ENCODE data around the gene EEF1AKMT1. TPM values are rescaled to one million over a fixed set of nuclear protein-coding genes. Genes with fewer than 3 reads are reported as not detected.
"Not testable (repeated sequence)": the region's sequence is repeated elsewhere in the genome, so short reads cannot be mapped to it uniquely, and the experiment has no call there.

Gene EEF1AKMT1
- total RNA-seq, 2 donors from 2014 or later, result 3.3 to 7.0 TPM

- TF ChIP-seq CTCF (IDR thresholded peaks at IDR 0.05) (no peak), POLR2A (IDR thresholded peaks at IDR 0.05) (no peak)
- no peaks in the 10 kb centered on the region for H3K27me3 ChIP-seq
- 90 to 97% methylated on average over 2 of the region's 2 CpGs for WGBS, 2 donors
- no peaks in the 10 kb centered on the region for H3K9me3 ChIP-seq
- intact Hi-C loops (cut with DNase I), result no loop called here
- no peaks in the 10 kb centered on the region for H3K36me3 ChIP-seq (replicated peaks in 1 of 2; ENCODE audit: insufficient read depth in 1 of 2, low read depth in 2 of 2)
- H3K4me1 ChIP-seq, result peaks cover 3% of the 10 kb centered on the region
- H3K4me3 ChIP-seq, result no peak overlapping the region
- H3K27ac ChIP-seq, result no peak overlapping the region
- no peak for ATAC-seq
- no peak for DNase-seq
Measured at GRCh38 chr13:20767309-20767943, 6.3 kb downstream of the EEF1AKMT1 start.

GRCh38 chr13:20760872-20761271, 12.9 kb downstream of the EEF1AKMT1 start:
- 83 to 85% methylated on average over 3 of the region's 3 CpGs for WGBS, 2 donors
- H3K27me3 ChIP-seq, result no peaks in the 10 kb centered on the region
- no peaks in the 10 kb centered on the region for H3K4me1 ChIP-seq
- no peak overlapping the region for H3K27ac ChIP-seq
- no peaks in the 10 kb centered on the region for H3K9me3 ChIP-seq
- no peak overlapping the region for H3K4me3 ChIP-seq
- ATAC-seq (no peak), DNase-seq (no peak)
- no peak for TF ChIP-seq POLR2A (IDR thresholded peaks at IDR 0.05)
- intact Hi-C loops (cut with DNase I), result no loop called here
- no peaks in the 10 kb centered on the region for H3K36me3 ChIP-seq (replicated peaks in 1 of 2; ENCODE audit: insufficient read depth in 1 of 2, low read depth in 2 of 2)

GRCh38 chr13:20754009-20754408, 19.8 kb downstream of the EEF1AKMT1 start:
- no peak for TF ChIP-seq POLR2A (IDR thresholded peaks at IDR 0.05)
- no peak for TF ChIP-seq CTCF (IDR thresholded peaks at IDR 0.05)
- Histone ChIP-seq H3K4me1 (no peaks in the 10 kb centered on the region), H3K27ac (no peak overlapping the region), H3K4me3 (no peak overlapping the region), H3K9me3 (peaks cover 0 to 2% (median 0%) of the 10 kb centered on the region in 3 donors), H3K27me3 (no peaks in the 10 kb centered on the region), H3K36me3 (replicated peaks in 1 of 2; ENCODE audit: insufficient read depth in 1 of 2, low read depth in 2 of 2) (no peaks in the 10 kb centered on the region)
- ATAC-seq (no peak), DNase-seq (no peak)
- intact Hi-C loops (cut with DNase I), result no loop called here

- 72 to 85% methylated on average over 1 of the region's 1 CpG for WGBS, 2 donors
Measured at GRCh38 chr13:20749377-20749776, 24.4 kb downstream of the EEF1AKMT1 start.

GRCh38 chr13:20743830-20744404, 29.8 kb downstream of the EEF1AKMT1 start:
- DNase-seq; H3K27me3 ChIP-seq; H3K27ac ChIP-seq; H3K36me3 ChIP-seq (replicated peaks in 1 of 2; ENCODE audit: insufficient read depth in 1 of 2, low read depth in 2 of 2); intact Hi-C loops (cut with DNase I); ATAC-seq; H3K4me3 ChIP-seq; H3K9me3 ChIP-seq; H3K4me1 ChIP-seq: not testable (repeated sequence)
- 97% methylated on average over 4 of the region's 4 CpGs for WGBS, 2 donors

More at GRCh38 chr13:20749377-20749776, 24.4 kb downstream of the EEF1AKMT1 start:
- Histone ChIP-seq H3K27me3 (no peaks in the 10 kb centered on the region), H3K36me3 (replicated peaks in 1 of 2; ENCODE audit: insufficient read depth in 1 of 2, low read depth in 2 of 2) (no peaks in the 10 kb centered on the region), H3K4me3 (no peak overlapping the region), H3K9me3 (peaks cover 0 to 5% (median 0%) of the 10 kb centered on the region in 3 donors), H3K27ac (no peak overlapping the region), H3K4me1 (no peaks in the 10 kb centered on the region)
- intact Hi-C loops (cut with DNase I), result no loop called here
- no peak for DNase-seq
- TF ChIP-seq CTCF (IDR thresholded peaks at IDR 0.05), result no peak
- no peak for TF ChIP-seq POLR2A (IDR thresholded peaks at IDR 0.05)
- ATAC-seq, result no peak

- WGBS, 2 donors, result 97% methylated on average over 15 of the region's 22 CpGs; no CpG with 5 or more reads in 1 of the 2 donors
- Histone ChIP-seq H3K36me3 (replicated peaks in 1 of 2; ENCODE audit: insufficient read depth in 1 of 2, low read depth in 2 of 2) (no peaks in the 10 kb centered on the region), H3K9me3 (no peaks in the 10 kb centered on the region), H3K27me3 (no peaks in the 10 kb centered on the region), H3K4me1 (no peaks in the 10 kb centered on the region), H3K4me3 (no peak overlapping the region), H3K27ac (no peak overlapping the region)
- ATAC-seq (no peak), DNase-seq (no peak)
- intact Hi-C loops (cut with DNase I), result no loop called here
- no peak for TF ChIP-seq CTCF (IDR thresholded peaks at IDR 0.05)
Measured at GRCh38 chr13:20740021-20740420, 33.7 kb downstream of the EEF1AKMT1 start.
